Superior temporal gyrus (tissue), 1 donor: ENCODE data around the gene BHLHE40.
"Not testable (repeated sequence)": the region's sequence is repeated elsewhere in the genome, so short reads cannot be mapped to it uniquely, and the experiment has no call there.

Experiments
- DNase-seq: peaks from one replicate; pipeline ENCODE4 v3.0.0-alpha.2; 2016; ENCODE audit errors: extremely low spot score

The BHLHE40 gene

GRCh38 chr3:4961865-4962264, 17.4 kb upstream of the BHLHE40 start:
- not testable (repeated sequence) for DNase-seq

DNA sequence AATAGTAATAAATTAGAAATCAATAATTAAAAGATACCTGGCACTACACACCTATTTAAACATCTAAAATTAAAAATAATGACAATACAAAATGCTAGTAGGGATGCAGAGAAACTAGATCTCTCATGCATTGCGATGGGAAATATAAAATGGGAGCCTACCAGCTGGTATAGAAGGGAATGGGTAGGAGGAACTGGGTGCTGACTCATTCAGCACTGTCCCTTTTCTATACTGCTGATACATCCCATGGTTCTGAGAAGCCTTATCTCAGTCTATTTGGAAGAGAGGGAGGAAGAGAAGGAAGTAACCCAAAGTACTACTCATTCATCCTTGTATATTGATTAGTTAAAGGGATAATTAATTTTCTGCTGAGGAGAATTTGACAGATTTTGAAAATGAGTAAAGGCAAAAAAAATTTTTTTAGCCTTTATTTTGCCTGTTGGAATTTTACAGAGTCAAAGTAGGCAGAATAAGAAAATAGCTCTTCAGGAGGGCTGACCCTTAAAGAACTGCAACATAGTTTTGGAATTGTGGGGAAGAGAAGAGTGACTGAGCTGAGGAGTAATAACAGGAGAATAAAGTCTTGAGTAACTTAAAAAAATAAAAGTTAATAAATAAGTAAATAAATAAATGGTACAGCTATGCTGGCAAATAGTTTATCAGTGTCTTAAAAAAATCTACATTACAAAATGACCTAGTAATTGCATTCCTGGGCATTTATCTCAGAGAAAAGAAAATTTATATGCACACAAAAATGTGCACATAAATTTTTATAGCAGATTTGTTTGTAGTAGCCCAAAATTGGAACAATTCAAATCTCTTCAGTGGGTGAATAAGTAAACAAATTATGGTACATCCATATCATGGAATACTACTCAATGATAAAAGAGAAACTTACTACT, 15.3 kb upstream of the BHLHE40 start:
- DNase-seq, result no peak

DNA sequence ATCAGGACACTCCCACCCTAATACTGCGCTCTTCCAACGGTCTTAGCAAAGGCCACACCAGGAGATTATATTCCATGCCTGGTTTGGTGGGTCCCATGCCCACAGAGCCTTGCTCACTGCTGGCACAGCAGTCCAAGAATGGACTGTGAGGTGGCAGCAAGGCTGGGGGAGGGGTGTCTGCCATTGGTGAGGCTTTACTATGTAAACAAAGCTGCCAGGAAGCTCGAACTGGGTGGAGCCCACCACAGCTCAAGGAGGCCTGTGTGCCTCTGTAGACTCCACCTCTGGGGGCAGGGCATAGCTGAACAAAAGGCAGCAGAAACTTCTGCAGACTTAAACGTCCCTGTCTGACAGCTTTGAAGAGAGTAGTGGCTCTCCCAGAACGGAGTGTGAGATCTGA, 13.2 kb upstream of the BHLHE40 start:
- DNase-seq, result not testable (repeated sequence)

GRCh38 chr3:4967683-4968082, 11.6 kb upstream of the BHLHE40 start:
- DNase-seq, result not testable (repeated sequence)

GRCh38 chr3:4971437-4971836, 7.8 kb upstream of the BHLHE40 start:
- not testable (repeated sequence) for DNase-seq

DNA sequence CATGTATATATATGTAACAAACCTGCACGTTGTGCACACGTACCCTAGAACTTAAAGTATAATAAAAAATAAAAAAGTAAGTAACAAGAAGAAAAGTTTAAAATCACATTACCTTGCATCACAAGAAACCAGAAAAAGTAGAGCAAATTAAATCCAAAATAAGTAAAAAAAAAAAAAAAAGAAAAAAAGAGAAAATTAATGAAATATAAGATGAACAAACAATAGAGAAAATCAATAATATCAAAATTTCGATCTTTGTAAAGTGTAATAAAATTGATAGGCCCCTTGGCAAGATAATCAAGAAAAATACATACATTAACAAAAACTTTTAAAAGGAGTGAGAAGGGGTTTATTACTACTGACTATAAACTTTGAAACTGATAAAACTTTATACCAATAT, 7.4 kb upstream of the BHLHE40 start:
- DNase-seq, result no peak

DNA sequence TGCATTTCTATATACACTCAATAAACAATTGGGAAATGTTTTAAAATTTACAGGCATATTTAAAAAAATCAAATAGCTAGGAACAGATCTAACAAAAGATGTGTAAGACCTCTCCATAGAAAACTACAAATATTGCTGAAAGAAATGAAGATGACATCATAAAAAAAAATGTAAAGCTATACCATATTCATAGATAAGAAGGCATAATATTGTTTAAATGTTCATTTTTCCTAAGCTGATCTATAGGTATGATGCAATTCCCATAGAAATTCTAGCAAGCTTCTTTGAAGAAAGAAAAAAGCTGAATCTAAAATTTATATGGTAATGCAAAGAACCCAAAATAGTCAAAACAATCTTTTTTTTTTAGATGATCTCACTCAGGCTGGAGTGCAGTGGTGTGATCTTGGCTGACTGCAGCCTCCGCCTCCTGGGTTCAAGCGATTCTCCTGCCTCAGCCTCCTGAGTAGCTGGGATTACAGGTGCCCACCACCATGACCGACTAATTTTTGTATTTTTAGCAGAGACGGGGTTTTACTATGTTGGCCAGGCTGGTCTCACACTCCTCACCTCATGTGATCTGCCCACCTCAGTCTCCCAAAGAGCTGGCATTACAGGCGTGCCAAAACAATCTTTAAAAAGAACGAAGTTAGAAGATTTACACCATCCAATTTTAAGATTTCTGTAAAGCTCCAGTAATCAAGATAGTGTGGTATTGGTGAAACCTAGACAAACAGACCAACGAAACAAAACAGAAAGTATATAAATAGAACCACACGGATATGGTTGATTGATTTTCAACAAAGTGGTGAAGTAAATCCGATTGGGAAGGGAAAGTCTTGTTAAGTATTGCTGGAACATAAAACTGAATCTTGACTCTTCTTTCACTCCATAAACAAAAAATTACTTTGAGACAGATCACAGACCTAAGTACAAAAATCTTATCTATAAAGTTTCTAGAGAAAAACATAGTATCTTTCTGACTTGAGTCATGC, 6.3 kb upstream of the BHLHE40 start:
- DNase-seq, result no peak

GRCh38 chr3:4974154-4974553, 5.1 kb upstream of the BHLHE40 start:
- no peak for DNase-seq

DNA sequence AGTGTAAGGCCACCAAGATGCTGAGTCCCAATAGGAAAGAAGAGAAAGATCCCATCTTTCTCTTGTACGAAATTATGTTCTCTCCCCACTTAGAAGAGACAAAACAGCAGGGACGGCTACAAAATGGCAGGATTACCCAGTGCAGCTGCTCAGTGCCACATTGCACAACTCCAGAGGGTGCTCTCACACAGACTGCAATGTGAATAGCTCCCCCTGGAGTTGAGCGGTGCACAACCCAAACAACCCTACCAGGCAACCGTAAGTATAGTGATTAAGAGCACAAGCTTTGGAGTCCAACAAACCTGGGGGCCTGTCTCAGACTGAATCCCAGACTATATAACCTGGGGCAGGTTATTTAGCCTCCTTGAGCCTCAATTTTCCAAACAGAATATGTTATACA, 3.1 kb upstream of the BHLHE40 start:
- DNase-seq, result peak; percentile 46

GRCh38 chr3:4977001-4977852, 2.0 kb upstream of the BHLHE40 start:
- DNase-seq, result no peak

DNA sequence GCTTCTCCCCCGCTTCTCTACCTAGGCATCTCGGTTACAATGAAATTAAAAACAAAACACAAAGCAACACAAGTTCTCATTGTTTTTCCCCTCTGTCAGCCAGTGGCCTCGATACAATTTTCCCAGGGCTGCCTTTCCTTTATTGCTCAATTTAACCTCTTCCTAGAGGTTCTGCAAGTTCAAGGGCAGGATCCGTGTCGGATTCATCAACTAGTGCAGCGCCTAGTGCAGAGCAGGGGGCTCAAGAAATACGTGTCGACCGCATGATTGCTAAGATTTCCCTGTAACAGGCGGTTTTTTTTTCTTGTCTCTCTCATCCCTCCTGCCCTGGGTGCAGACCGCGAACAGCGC, 1.4 kb upstream of the BHLHE40 start:
- peak; percentile 48 for DNase-seq

DNA sequence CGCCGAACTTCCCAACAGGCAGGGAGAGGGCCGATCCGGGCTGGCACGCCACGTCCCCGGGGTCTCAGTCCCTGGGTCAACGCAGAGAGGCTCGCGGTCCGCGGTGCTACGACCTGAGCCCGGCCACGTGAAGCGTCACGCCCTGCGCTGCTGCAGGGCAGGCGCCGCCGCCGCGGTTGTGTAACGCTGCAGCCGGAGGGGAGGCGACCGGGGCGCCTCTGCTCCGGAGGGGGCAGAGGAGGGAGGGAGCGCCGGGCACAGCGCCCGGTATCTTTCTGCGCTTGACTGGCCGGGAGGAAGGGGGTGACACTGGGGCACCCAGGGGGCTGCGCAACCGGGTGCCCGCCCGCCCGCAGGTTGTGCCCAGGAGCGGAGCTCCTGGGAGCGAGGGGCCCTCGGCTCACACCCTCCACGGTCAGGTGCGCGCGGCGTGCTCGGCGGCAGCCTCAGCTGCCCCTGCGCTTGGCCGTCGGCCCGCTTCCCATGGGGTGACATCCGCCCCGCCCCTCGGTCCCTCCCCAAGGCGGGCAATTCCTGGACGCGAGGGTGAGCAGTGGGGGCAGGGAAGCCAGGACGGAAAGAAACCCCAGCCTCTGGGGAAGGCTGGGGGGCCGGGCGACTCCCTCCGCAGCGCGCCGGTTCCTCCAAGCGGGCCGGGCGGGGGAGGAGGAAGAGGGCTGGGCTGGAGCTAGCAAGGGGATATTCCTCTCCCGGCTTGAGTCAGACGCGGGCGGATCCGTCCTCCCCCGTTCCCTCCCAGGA, 852 bp upstream of the BHLHE40 start:
- DNase-seq, result peak; percentile 72

- DNase-seq, result peak; percentile 65
These were observed 240 bp upstream of the BHLHE40 start for GRCh38 chr3:4978966-4979427.

- peak; percentile 71 for DNase-seq
These were observed 1.3 kb downstream of the BHLHE40 start for GRCh38 chr3:4980229-4981203.

DNA sequence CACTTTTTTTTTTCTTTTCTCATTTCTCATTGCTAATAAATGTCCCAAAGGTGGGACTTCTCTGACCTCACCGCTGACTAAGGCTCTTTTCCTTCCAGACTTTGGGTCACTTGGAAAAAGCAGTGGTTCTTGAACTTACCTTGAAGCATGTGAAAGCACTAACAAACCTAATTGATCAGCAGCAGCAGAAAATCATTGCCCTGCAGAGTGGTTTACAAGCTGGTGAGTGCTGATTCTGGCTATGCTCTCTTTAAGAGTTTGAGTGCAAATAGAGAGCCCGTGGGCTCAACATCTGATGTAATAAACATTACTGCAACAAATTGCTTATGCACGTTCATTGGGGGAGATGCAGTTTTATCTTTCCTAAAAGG, 2.0 kb downstream of the BHLHE40 start:
- peak; percentile 46 for DNase-seq

DNA sequence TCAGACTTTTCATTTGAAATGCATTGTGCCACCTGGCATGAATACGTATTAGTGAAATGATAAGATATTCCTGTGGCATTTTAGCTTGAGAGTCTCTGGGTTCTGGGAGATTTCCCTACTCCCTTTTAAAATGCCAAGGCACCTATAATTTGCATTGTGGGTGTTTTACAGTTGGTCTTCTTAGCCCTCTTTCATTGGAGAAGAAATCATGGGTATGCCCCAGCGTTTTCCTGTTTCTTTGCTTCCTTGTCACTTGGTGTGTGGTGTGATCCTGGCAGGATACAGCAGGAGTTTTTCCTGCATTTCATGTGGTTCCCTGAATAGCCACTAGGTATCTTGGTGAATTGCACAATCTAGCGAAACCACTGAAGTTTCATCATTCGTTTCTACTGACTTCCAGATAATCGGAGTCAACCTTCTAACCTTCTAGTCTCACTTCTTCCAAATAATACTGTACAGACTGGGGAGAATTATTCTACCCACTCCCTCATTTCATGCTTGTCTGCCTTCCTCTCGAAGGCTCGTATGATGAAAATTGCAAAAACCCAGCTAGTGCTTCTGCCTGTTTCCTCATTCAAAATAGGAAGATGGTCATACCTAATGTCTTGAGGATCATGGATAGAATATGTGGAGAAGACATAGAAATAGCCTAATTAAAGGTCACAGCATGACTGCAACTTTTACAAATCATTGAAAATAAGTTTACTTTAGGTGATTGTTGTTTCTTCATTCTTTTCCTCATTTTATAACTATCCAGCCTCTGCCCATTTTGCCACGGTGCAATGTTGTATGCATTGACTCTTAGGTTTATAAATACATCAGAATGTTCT, 2.6 kb downstream of the BHLHE40 start:
- DNase-seq, result peak; percentile 62

GRCh38 chr3:4982773-4983738, 3.8 kb downstream of the BHLHE40 start:
- DNase-seq, result no peak
